Left colon (tissue), 2 donors: ENCODE measurements around the gene FBLIM1. TPM values are rescaled to one million over a fixed set of nuclear protein-coding genes. Genes with fewer than 3 reads are reported as not detected.

Experiments used
- ATAC-seq: fragments of 200-7000 bp; cut with Tn5 transposase; one replicate; pipeline ENCODE4 v1.9.1; 2020; ENCODE audit warnings: mild to moderate bottlenecking, moderate library complexity
- DNase-seq, 2 donors: peaks; one replicate each; pipeline ENCODE4 v3.0.0-alpha.2; 2020
- intact Hi-C, 2 donors: fragments of 100-400 bp; cut with DNase I in 1 of 2; cut with micrococcal nuclease in 1 of 2; formaldehyde crosslinking; loops; one replicate each; pipeline versions ENCODE4 v1.11.2 to v1.14.0; 2022; cut with DNase I, micrococcal nuclease
- total RNA-seq, 2 donors: library from RNA; stranded (reverse); fragmentation: NEBNext Ultra II Directional; extraction: Animal tissue kit (Norgen Biotek cat#: 25700); gene quantifications; one replicate each; pipeline ENCODE4 v1.2.1, GENCODE V29; 2021
- donor health status: DM: no; HTN: no; CAD: no.
- donor health status: DM: yes; HTN: yes; CAD: no.

FBLIM1 gene
- total RNA-seq, 2 donors from 2014 or later, result 275 to 294 TPM

DNA sequence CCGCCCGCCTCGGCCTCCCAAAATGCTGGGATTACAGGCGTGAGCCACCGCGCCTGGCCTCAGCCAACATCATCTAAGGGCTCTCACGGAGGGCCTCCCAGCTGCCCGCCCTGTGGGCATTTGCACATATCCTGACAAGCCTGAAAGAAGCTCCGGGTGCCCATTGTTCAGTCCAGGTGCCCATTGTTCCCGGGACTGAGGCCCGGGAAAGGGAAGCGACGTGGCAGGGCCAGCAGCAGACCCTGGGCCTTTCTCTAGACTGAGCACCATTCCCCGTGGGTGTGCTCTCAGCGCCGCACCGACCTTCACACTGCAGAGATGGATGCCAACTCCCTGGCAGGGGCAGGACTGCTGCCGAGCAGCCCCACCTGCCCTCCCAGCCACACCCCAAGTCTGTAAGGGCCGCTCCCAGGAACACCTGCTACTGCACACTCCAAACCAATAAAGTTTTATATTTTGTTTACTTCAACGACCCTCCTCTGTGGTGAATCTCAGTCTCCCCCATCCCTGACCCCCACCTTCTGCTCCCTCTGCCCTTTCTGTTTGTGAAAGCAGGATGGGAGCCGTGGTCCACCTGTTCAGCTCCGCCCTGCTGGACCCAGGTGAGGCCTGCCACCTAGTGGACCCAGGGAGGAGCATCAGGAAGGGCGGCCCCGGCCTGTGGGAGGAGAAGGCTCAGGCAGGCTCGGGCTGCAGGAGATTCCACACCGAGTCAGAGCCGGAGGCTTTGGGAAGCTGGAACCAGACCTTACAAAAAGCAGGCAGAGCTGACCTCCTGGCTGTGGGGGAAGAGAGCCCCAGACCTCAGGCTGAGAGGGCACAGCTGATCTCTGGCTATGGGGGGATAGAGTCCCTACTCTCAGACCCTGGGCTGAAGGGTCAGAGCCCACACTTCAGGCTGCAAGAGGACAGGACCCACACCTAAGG, 17.4 kb upstream of the FBLIM1 start:
- intact Hi-C loops, result loop anchor here in 1 of 2 donors (5.0 kb wide), 1 partner anchor 144 kb away; no protein-coding TSS in a partner anchor
- DNase-seq (peak; percentile 91 to 92), ATAC-seq (peak; percentile 76)

DNA sequence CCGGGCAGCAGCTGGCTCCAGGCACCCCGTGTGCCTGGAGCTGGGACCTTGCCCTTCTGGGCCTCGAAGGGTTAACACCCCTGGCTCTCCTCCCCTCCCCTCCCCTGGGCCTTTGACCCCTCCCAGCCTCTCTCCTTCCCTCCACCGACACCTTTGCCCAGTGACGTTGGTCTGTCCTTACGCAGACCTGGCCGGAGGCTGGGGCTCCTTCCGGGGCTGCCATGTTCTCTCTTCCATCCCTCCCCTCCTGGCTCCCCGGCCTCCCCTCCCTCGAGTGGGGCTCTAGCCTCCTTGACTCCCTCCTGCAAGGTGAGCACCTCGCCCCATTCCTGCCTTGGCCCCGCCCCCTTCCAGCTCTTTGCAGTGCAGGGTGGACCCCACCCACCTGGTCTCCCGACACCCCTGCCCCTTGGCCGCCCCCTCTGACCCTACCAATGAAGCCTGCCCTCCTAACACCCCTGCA, 16.2 kb upstream of the FBLIM1 start, which contains the start of gene TMEM82:
Gene TMEM82 (plus strand): TSS at position 161 of the 463 bp plus-strand sequence. CDS start 61 bp downstream, at position 222.
- DNase-seq (peak; percentile 74 to 76), ATAC-seq (peak; percentile 62)
- intact Hi-C loops, result loop anchor here in 1 of 2 donors (5.0 kb wide), 1 partner anchor 145 kb away; no protein-coding TSS in a partner anchor

DNA sequence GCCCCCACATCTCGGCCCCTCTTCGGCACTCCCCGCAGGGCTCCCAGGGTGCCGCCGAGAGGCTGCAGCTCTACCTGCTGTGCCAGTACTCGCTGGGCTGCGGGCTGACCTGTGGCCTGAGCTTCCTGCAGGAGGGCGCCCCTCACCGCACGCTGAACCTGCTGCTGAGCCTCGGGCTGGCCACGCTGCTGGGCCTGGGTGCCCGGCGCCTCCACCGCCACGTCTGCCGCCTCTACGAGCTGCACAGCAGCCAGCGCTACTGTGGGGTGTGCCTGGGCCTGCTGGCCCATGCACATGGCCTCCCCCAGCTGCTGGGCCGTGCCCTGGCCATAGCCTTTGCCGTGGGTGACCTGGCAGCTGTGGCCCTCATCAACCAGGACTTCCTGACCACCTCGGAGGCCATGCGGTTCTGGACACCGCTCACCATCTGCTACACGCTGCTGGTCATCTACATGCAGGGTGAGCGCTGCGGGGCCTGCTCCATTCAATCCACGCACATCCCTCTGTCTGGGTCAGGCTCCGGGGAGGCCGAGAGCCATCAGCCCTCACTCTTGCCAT, 14.4 kb upstream of the FBLIM1 start:
- no peak for ATAC-seq
- DNase-seq, result no peak
- intact Hi-C loops, result loop anchor here in 1 of 2 donors (5.0 kb wide), 1 partner anchor 147 kb away; no protein-coding TSS in a partner anchor

- ATAC-seq (no peak), DNase-seq (no peak)
- intact Hi-C loops, result no loop called here
These were observed 11.2 kb upstream of the FBLIM1 start for GRCh38 chr1:15747378-15747777.

DNA sequence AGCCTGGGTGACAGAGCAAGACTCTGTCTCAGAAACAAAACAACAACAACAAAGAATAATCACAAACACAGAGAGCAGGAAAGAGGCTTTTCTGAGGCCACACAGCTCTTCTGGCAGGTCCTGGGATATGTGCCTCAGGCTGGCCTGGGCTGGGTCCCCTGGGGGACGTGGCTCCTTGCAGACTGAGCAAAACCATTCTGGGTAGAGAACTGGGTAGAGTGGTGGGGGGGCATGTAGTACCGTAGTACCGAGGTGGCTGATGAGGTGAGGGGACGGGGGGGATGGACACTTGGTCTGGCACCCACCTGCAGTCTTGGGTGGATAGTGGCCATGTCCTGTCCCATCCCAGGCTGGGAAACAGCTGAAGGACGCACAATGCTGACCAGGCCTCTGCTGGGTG, 10.3 kb upstream of the FBLIM1 start:
- ATAC-seq (no peak), DNase-seq (no peak)
- intact Hi-C loops, result no loop called here

DNA sequence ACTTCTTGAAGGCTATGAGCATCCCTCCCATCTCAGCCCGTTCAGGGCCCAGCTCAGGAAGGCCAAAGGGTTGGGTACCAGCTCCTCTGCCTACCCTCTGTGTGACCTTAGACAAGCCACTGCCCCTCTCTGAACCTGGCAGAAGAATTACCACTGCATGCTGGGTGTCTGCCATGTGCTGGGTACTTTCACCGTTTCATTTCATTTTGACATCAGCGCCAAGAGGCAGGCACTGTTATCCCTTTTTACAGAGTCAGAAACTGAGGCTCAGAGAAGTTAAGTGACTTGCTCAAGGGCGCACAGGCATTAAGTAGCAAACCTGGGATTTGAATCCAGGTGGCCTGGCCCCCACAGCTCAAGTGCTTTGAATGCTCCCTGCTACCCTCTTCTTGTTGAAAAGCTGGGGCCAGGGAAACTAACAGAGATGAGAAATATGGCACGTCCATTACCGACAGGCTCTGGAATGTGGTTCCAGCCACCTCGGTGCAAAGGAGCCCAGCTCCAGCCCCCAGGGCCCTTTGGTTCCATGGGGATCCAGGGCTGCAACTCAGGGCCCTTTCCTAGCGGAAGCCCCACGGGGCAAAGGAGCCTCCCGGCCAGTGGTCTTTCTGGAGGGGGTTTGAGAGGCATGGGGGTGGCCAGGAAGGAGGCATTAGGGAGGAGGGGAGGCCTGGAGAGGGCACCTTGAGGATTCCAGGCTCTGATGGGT, 9.8 kb upstream of the FBLIM1 start:
- ATAC-seq, result no peak
- no peak for DNase-seq
- intact Hi-C loops, result no loop called here

DNA sequence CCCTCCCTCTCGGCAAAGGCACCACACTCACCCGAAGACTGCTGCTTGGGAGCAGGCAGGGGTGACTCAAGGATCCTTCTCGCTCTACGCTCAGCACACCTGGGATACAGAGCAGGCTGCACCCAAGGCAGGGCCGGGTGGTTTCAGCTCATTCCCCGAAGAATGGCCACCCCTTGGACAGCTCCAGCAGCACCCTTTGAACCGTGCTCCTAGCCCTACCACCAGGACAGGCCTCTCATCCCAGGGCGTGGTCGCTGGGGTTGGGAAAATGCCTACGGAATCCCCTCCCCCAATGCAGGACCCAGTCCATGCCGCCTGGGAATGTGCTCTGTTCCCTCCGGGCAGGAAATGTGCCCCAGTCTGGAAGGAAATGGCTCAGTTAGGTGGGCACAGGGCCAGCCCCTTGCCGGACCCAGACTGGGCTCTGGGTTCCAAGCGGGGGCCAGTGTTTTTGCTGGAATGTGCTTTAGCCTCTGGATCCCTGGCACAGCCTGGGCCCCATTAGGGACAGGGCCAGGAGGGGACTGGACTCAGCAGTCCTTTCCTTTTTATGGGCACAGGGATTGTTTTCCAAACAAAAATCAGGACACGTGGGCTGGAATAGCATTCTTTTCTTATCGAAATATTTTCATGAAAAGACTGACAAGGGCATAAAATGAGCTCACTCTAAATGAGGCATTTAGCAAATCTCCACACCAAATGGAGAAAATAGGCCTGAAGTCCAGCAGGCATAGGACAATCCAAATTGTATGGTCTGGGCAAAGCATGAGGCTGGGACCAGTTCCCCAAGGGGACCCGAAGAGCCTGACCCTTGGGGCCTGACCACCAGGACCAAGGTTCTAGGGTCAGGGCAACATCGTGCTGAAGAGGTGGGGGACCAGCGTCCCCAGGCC, 8.9 kb upstream of the FBLIM1 start:
- intact Hi-C loops, result no loop called here
- DNase-seq (no peak), ATAC-seq (peak; percentile 48)

GRCh38 chr1:15750924-15751323, 7.7 kb upstream of the FBLIM1 start:
- intact Hi-C loops, result no loop called here
- ATAC-seq (no peak), DNase-seq (no peak)

GRCh38 chr1:15751717-15752116, 6.9 kb upstream of the FBLIM1 start:
- ATAC-seq (no peak), DNase-seq (no peak)
- intact Hi-C loops, result no loop called here

DNA sequence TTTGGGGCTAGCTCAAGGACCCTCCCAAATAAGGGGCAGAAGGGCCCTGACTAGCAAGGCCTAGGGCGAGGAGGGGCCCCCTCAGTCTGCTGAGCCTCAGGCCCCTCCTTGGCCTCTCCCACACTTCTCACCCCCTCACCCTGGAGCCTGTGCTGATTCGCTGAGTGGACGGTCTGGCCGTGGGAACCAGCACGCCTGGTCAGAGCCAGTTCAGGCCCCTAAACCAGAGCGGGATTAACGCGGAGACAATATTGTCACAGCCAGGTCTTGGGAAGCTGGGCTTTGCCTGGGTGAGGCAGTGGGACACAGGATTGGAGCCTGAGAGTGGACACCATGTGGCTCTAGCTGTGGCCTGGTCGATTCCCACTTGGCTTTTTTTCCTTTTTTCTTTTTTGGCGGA, 4.8 kb upstream of the FBLIM1 start:
- DNase-seq (no peak), ATAC-seq (no peak)
- intact Hi-C loops, result no loop called here

DNA sequence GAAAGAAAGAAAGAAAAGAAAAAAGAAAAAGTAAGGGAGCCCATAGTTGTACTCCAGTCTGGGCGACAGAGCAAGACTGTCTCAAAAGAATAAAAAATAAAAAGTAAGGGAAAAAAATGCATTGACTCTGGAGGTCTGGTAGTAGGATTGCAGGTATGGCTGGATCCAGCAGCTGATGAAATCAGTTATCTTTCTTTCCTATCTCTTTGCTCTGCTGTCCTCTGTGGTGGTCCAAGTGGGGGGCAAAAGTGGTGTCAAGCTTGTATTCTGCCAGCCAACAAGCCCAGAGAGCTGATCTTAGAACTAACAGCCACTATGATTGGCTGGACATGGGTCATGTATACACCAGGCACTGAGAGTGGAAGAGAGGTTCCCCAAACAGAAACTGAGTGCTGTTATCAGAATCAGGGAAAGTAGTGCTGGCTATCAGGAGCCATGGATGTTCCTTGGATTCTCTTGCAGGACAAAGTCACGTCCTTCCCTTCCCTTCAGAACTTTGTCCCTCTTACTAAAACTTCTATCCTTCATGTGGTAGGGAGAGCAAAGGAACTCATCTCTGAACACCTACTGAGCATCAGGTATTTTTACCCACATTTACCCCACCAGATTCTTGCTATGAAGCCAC, 3.5 kb upstream of the FBLIM1 start:
- intact Hi-C loops, result no loop called here
- DNase-seq (no peak), ATAC-seq (no peak)

DNA sequence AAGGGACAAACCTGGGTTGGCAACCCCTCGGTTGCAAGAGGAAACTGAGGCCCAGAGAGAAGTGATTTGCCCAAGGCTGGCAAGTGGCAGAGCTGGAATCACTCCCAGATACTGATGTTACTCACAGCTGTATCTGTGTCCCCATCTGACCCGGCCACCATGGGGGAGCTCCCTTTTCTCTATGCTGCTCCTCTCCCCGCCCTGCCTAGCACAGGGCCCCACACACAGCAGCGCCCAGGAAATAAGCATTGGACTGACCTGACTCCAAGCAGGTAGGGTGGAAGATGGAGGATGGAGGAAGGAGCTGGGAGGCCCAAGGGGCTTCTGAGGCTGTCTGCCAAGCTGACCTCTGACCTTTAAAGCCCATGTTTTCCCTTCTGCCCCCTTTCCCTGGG, 3.0 kb upstream of the FBLIM1 start:
- DNase-seq (no peak), ATAC-seq (peak; percentile 22)
- intact Hi-C loops, result no loop called here

- ATAC-seq, result peak; percentile 82
- DNase-seq, result peak; percentile 86 to 87
- intact Hi-C loops, result no loop called here
These were observed 2.2 kb upstream of the FBLIM1 start for GRCh38 chr1:15756143-15757015.

GRCh38 chr1:15757016-15757543, 1.5 kb upstream of the FBLIM1 start:
- DNase-seq, result no peak
- ATAC-seq, result peak; percentile 44
- intact Hi-C loops, result no loop called here

DNA sequence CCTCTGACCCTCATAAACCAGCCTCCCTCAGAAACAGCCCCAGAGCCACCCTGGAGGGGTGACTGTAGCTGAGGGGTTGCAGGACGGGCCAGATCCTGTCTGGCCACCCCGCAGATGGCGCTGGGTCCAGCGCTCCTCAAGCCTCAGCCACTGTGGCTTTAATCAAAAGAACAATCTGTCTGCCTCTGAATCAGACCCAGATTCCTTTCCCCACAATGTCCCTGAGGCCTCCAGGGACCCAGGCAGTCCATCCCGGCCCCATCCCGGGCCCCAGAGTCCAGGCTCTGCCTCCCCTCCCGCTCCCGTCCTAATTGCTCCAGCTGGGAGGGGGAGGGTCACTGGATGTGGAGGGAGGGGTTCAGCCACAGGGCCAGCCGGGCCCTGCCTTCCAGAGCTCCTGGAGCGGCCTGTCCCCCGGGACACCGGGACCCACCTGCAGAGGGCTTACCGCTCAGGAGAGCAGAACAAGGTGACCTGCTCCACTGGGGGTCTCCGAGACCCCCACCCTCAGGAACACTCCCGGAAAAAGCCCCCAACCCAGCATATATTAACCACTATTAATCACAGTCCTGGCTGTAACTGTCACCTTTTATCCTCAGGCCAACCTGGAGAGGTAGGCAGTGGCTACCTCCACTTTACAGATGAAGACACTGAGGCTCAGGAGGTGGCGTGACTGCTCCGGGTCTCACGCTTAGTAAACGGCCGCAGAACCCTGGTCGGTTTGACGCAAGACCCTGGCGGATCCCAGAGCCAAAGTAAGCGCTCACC, 836 bp upstream of the FBLIM1 start:
- peak in 1 of 2 donors; percentile 66 for DNase-seq

More for the DNA sequence above, 836 bp upstream of the FBLIM1 start:
- ATAC-seq, result peak; percentile 54
- intact Hi-C loops, result no loop called here
